Activated T-cell treated with anti-CD3 and anti-CD28 coated beads, Interleukin-2, amount 50 U/mL, for 72 hours (primary cell): ENCODE results near the gene CASKIN2. TPM values are rescaled to one million over a fixed set of nuclear protein-coding genes. Genes with fewer than 3 reads are reported as not detected.

Experiments used
- ATAC-seq, 2 donors: fragments of 150-1000 bp; cut with Tn5 transposase; replicated peaks in 1 of 2; 2 replicates each; pipeline ENCODE4 v1.10.0; 2021; ENCODE audit warnings: moderate library complexity in 2 of 2, mild to moderate bottlenecking in 1 of 2
- DNase-seq, 2 donors: peaks; one replicate each; pipeline ENCODE4 v3.0.0; 2021 to 2022; ENCODE audit warnings: mixed read lengths in 1 of 2
- H3K27ac Mint-ChIP-seq: one replicate; pipeline ENCODE4 v1.8.0; 2022; ENCODE audit warnings: mild to moderate bottlenecking, moderate library complexity, mixed read lengths
- H3K27me3 Mint-ChIP-seq: one replicate; pipeline ENCODE4 v1.8.0; 2022; ENCODE audit warnings: low read depth, mixed read lengths
- H3K36me3 Mint-ChIP-seq, 2 donors: one replicate each; pipeline ENCODE4 v1.8.0; 2022; ENCODE audit warnings: mixed read lengths in 2 of 2, mild to moderate bottlenecking in 1 of 2; ENCODE audit not compliant: insufficient read depth in 2 of 2
- H3K4me1 Mint-ChIP-seq: one replicate; pipeline ENCODE4 v1.8.0; 2022; ENCODE audit warnings: low read depth, mixed read lengths
- H3K4me3 Mint-ChIP-seq, 2 donors: one replicate each; pipeline ENCODE4 v1.8.0; 2022; ENCODE audit warnings: mild to moderate bottlenecking in 2 of 2, mixed read lengths in 2 of 2, moderate library complexity in 2 of 2
- H3K9me3 Mint-ChIP-seq, 2 donors: one replicate each; pipeline ENCODE4 v1.8.0; 2022; ENCODE audit warnings: mixed read lengths in 2 of 2
- total RNA-seq, 2 donors: library from RNA; stranded (reverse); gene quantifications; one replicate each; pipeline ENCODE4 v1.2.3, GENCODE V29; 2022

Gene CASKIN2
- total RNA-seq, 2 donors from 2014 or later, result 4.1 to 6.6 TPM

DNA sequence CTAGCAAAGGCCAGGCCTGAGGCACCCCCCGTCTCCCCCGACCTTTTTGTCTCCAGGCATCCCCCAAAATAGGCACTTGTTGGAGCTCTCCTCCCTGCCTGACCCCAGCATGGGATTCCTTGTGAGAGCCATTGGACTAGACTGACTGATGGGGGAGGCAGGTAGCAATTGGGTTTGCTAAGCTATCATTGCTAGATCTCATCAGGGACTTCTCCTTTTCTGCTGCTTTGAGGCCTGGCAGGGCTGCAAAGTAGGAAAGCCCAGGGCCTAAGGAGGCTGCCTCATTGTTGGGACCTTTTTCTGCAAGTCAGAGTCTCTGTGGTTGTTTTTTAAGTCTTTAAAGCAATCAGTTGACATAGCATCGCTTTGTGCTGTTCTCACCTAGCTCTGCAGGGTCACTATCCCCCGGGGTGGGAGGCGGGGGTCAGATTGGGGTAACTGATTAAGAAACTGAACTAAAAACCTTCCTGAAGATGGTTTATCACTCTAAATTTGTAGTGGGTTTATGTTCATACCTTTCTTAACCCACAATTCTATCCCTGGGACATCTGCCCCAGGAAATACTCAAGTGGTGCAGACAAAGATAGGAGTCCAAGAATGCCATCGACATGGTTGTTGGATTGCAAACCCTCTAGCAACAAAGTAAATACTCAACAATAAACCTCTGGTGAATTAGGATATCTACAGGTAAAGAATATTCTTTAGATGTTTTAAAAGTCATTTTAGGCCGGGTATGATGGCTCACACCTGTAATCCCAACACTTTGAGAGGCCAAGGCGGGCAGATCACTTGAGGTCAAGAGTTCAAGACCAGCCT is 38.2 kb upstream of the CASKIN2 start:
- Mint-ChIP-seq H3K4me3 (no peak overlapping the region), H3K4me1 (no peaks in the 10 kb centered on the region), H3K27me3 (no peaks in the 10 kb centered on the region), H3K36me3 (no peaks in the 10 kb centered on the region), H3K27ac (no peak overlapping the region), H3K9me3 (no peaks in the 10 kb centered on the region)
- ATAC-seq (no peak), DNase-seq (no peak)

DNA sequence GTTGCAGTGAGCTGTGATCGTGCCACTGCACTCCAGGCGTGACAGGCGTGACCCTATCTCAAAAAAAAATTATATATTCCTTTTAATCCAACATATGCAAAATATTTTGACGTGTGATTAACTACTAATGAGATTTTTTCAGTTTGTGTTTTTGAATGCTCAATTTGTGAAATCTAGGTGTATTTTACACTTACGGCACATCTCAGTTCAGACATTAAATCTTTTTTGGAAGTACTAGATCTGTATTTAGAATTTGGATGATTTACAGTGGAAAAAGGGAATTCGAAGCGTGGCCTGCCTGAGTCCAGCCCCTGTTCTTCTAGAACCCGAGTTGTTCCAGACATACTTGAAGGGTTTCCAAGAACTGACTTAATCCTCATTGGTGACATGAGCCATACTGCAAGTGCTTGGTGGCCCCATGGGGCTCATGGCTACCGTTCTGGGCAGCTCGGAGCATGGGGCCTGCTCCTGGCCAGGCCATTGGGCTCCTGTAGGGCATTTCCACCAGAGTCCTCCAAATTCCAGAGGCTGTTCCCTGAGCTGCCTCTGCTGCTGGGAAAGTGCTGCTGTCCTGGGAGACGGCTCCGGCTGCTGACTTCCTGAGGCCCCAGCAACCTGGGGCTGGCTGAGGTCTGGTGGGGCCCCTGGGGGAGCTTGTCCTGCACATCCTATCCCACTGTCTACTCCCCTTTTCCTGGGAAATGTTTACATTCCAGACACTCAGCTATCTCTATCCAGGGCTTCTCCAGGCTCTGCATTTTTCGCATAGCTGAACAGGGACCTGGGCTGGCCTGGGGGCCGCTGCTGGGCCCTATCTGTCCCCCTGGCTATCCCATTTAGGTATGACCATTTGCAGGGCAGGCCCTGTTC is 37.3 kb upstream of the CASKIN2 start:
- no peak overlapping the region for H3K4me3 Mint-ChIP-seq
- no peaks in the 10 kb centered on the region for H3K27me3 Mint-ChIP-seq
- no peak for DNase-seq
- no peak for ATAC-seq
- H3K9me3 Mint-ChIP-seq, result no peaks in the 10 kb centered on the region
- no peaks in the 10 kb centered on the region for H3K36me3 Mint-ChIP-seq
- no peaks in the 10 kb centered on the region for H3K4me1 Mint-ChIP-seq
- no peak overlapping the region for H3K27ac Mint-ChIP-seq

DNA sequence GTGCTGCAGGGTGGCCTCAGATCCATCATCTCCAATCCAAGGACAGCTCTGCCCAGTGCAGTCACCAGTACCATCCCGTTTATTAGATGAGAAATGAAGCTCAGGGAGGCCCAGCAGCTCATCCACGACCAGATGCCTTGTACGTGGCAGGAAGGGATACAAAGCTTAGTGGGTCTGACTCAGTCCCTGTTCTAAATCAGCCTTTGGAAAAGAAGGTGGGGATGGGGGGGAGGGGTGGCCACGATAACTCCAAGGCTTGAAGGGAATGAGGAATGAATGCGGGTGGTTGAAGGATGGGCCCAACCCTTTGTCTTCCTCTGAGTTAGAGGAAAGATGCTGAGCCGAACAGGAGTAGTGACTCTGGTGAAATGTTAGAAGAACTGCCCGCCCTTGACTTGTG is 35.9 kb upstream of the CASKIN2 start:
- H3K4me1 Mint-ChIP-seq, result no peaks in the 10 kb centered on the region
- no peaks in the 10 kb centered on the region for H3K27me3 Mint-ChIP-seq
- no peak overlapping the region for H3K27ac Mint-ChIP-seq
- DNase-seq (no peak), ATAC-seq (no peak)
- H3K9me3 Mint-ChIP-seq, result no peaks in the 10 kb centered on the region
- no peak overlapping the region for H3K4me3 Mint-ChIP-seq
- no peaks in the 10 kb centered on the region for H3K36me3 Mint-ChIP-seq

DNA sequence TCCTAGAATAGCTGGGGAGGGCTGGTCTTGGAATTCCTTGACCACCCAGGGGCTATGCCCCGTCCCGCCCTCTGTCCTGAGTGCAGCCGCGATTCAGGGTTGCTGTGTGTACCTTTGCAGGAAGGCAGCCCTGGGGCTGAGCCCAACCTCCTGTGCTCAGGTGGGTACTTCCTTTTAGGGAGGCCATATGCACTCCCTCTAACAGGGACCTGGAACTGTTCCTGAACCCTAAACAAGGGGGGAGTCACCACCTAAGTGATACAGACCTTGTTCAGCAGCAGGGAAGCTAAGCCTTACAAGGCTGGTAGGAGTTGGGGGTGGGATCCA is 34.8 kb upstream of the CASKIN2 start:
- Mint-ChIP-seq H3K4me1 (no peaks in the 10 kb centered on the region), H3K4me3 (no peak overlapping the region), H3K27ac (no peak overlapping the region)

DNA sequence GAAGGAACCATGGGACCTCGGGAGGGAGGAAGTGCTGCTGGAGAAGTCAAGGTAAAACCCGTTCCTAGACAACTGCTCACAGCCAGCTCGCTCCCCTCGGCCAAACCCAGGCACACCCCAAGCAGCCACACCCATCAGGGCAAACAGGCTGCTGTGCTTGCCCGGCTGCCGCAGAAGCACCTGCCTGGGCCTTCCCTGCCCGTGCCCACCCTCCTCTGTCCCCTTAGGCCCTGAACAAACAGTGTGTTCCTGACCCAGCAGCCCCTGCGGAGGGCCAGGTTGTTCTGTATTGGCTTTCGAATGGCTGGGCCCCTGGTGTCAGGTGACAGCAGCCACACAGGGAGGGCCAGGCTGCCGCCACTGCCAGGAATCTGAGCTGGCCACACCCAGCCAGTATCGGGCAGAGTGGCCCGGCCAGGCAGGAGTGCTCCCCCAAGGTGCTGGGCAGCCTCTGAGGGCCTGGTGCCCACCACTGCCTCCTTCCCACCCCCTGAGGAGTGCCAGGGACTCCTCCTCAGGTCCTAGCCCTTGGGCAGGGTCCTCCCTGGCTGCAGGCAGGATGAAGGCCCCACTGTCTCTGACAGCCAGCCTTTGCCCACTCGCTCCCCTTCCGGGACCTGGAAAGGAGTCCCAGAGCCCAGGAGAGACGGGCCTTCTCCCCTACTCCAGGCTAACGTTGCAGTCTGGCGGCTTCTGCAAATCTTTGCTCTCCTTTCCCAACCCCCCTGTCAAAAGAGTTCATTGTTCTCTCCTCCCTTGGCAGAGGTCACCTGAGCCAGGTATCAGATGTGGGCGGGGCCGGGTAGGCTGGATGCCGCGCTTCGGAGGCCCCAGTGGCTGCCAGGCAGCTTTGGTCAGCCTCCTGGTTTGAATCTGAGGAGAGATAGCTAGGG is 34.2 kb upstream of the CASKIN2 start:
- no peak overlapping the region for H3K4me3 Mint-ChIP-seq
- no peak overlapping the region for H3K27ac Mint-ChIP-seq
- no peaks in the 10 kb centered on the region for H3K4me1 Mint-ChIP-seq
- no peaks in the 10 kb centered on the region for H3K36me3 Mint-ChIP-seq
- H3K27me3 Mint-ChIP-seq, result no peaks in the 10 kb centered on the region
- H3K9me3 Mint-ChIP-seq, result no peaks in the 10 kb centered on the region
- no peak for ATAC-seq
- no peak for DNase-seq

More for the DNA sequence above, 34.8 kb upstream of the CASKIN2 start:
- no peaks in the 10 kb centered on the region for H3K36me3 Mint-ChIP-seq
- H3K27me3 Mint-ChIP-seq, result no peaks in the 10 kb centered on the region
- no peaks in the 10 kb centered on the region for H3K9me3 Mint-ChIP-seq
- no peak for DNase-seq
- ATAC-seq, result no peak

DNA sequence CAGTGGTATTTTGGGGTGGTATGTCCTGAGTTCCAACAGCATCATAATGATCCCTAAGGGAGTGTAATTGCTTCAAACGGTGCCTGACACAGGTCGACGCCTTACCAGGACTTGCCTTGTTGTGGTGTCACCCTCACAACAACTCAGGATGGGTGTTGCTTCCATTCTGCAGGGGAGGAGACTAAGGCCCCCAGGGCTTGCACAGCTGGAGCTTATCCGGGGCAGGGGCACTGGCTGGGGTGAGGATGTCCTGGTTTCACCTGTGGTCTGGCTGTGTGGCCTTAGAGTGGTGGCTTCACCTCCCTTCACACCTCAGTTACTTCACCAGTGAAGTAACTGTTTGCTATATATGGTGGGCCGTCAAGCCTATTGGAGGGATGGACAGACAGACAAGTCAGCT is 33.5 kb upstream of the CASKIN2 start:
- no peak for ATAC-seq
- no peak for DNase-seq
- no peaks in the 10 kb centered on the region for H3K27me3 Mint-ChIP-seq

DNA sequence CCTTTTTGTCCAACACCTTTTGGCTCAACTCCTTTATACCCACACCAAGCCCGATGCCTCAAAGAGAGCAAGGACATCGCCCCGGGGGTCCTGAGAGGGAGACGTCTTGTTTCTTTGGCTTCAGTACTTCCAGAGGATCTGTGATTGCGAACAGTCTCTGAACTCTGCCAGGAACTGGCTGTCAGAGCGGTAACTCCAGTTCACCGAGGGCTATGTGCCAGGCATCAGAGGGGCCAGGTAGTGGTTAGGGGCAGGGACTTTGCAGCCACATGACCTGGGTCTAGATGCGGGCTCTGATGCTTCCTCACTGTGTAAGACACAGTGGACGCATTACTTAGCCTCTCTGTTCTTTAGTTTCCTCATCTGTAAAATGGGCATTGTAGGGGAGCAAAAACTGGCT is 31.8 kb upstream of the CASKIN2 start:
- Mint-ChIP-seq H3K27ac (no peak overlapping the region), H3K4me1 (no peaks in the 10 kb centered on the region), H3K4me3 (no peak overlapping the region), H3K27me3 (no peaks in the 10 kb centered on the region), H3K9me3 (no peaks in the 10 kb centered on the region), H3K36me3 (no peaks in the 10 kb centered on the region)
- ATAC-seq (no peak), DNase-seq (no peak)

More for the DNA sequence above, 33.5 kb upstream of the CASKIN2 start:
- Mint-ChIP-seq H3K36me3 (no peaks in the 10 kb centered on the region), H3K4me3 (no peak overlapping the region), H3K4me1 (no peaks in the 10 kb centered on the region), H3K27ac (no peak overlapping the region), H3K9me3 (no peaks in the 10 kb centered on the region)

DNA sequence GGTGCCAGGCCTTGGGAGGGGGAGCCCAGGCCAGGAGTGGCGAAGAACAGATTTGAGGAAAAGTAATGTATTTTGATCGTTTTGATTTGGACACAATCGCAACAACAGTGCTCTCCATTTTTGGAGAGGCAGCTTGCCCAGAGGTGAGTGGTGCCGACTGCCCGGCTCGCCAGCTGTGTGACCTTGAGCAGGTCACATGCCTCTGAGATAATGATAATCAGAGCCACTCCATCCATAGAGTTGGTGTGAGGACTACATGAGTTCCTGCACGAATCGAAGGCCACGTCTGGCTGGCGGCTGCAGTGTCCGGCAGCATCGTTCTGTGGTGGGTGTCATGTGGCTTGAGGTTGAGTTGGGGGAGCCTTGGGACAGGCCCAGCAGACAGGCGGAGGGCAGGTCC is 30.8 kb upstream of the CASKIN2 start:
- DNase-seq (no peak), ATAC-seq (no peak)
- H3K4me1 Mint-ChIP-seq, result no peaks in the 10 kb centered on the region
- H3K27ac Mint-ChIP-seq, result no peak overlapping the region
- H3K27me3 Mint-ChIP-seq, result no peaks in the 10 kb centered on the region
- H3K4me3 Mint-ChIP-seq, result no peak overlapping the region
- H3K36me3 Mint-ChIP-seq, result no peaks in the 10 kb centered on the region
- no peaks in the 10 kb centered on the region for H3K9me3 Mint-ChIP-seq

DNA sequence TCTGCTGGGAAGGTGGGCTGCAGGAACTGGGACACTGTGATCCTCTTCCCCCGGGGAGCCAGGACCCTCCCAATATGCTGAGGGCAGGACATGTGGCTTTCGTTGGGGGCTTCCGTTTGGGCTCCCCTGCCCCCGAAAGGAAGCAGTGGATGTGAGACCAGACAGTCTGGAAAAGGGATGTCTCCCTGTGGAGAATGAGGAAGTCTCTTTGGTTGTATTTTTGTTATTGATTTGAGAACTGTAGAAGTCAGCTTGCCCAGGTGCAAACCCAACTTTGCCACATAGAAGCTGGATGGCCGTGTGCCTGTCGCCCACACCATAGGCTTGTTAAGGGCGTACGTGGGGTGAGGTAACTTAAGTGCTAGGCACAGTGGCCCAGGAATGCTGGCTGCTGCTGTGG is 28.9 kb upstream of the CASKIN2 start:
- H3K36me3 Mint-ChIP-seq, result no peaks in the 10 kb centered on the region
- no peaks in the 10 kb centered on the region for H3K4me1 Mint-ChIP-seq
- no peaks in the 10 kb centered on the region for H3K27me3 Mint-ChIP-seq
- DNase-seq (no peak), ATAC-seq (no peak)
- H3K9me3 Mint-ChIP-seq, result no peaks in the 10 kb centered on the region
- H3K27ac Mint-ChIP-seq, result no peak overlapping the region
- no peak overlapping the region for H3K4me3 Mint-ChIP-seq

DNA sequence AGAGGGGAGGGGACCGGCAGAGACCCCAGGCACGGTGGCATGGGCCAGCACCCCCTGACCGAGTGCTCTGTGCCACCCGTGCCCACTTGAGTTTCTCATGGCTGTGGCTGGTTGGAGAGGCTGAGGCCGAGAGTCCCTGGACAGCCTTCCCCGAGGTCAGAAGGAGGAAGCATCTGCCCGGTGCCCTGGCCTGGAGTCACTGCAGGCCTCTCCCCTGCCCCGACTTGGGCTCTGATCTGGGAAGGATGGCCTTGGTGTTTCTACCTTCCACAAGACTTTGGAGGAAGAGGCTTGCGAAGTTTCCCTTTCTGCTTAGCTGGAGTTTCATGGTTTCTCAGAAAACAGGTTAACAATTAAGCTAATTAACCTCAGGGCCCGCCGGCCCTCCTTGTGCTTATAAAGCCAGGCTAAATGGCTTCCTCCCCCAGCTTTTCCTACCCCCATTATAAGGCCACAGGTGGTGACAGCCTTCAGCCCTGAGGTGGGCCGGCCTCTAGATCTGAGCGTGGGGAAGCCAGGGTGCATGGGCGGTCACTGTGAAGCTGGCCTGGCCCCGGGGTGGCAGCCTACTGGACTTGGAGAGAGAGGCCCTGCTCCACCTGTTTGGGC is 27.5 kb upstream of the CASKIN2 start:
- Mint-ChIP-seq H3K27me3 (no peaks in the 10 kb centered on the region), H3K4me1 (no peaks in the 10 kb centered on the region)

DNA sequence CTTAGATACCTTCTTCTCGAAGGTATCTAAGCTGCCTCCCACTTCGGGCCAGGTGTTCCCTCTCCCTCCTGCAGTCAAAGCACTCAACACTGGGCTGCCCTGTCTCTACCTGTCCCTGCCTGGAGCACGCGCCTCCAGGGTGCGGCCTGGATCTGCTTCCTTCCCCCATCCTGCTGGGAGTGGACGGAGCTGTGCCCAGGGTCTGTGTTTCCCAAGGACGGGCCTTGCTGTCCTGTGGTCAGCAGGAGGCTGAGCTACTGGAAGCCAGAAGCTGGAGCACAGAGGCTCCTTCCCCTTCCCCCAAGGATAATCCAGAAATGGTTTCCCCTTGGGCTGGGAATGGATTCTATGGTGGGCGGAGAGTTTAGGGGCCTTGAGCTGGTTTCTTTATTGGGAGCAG is 26.9 kb upstream of the CASKIN2 start:
- Mint-ChIP-seq H3K9me3 (no peaks in the 10 kb centered on the region), H3K4me1 (no peaks in the 10 kb centered on the region), H3K27me3 (no peaks in the 10 kb centered on the region), H3K36me3 (no peaks in the 10 kb centered on the region), H3K27ac (no peak overlapping the region), H3K4me3 (no peak overlapping the region)
- ATAC-seq (no peak), DNase-seq (no peak)

More for the DNA sequence above, 27.5 kb upstream of the CASKIN2 start:
- DNase-seq (no peak), ATAC-seq (no peak)
- no peak overlapping the region for H3K4me3 Mint-ChIP-seq
- no peak overlapping the region for H3K27ac Mint-ChIP-seq
- H3K36me3 Mint-ChIP-seq, result no peaks in the 10 kb centered on the region
- no peaks in the 10 kb centered on the region for H3K9me3 Mint-ChIP-seq

DNA sequence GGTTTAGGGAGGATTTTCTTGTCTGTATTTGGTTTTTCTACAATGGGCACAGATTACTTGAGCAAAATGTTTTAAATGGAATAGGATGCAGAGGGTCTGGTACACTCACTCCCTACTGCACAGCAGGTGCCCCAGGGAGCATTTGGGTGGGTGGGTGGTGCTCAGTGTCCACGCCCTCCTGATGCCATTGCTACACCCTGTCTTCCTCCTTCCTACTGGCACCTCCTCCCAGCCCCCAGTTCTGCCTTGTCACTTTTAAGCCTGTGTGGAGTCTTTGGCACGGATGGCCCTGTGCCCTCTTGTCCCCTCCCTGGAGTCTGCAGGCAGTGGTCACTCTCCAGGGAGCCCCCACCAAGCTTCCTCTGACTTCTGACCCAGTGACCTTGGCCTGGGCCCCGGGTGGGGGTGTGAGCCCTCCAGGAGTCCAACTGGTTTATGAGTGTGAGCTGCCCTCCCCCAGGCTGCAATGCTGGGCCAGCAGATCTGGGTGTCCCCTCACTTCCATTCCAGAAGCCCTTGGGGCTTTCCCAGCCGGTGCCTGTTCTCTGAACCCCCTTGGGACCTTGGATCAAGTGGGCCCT is 25.7 kb upstream of the CASKIN2 start:
- DNase-seq (no peak), ATAC-seq (no peak)
- no peaks in the 10 kb centered on the region for H3K27me3 Mint-ChIP-seq
- no peak overlapping the region for H3K4me3 Mint-ChIP-seq
- no peaks in the 10 kb centered on the region for H3K9me3 Mint-ChIP-seq
- H3K36me3 Mint-ChIP-seq, result no peaks in the 10 kb centered on the region
- H3K4me1 Mint-ChIP-seq, result no peaks in the 10 kb centered on the region
- no peak overlapping the region for H3K27ac Mint-ChIP-seq
